Upper lobe of right lung (tissue), 1 donor: Measurements from ENCODE around the gene S100A5. TPM values are rescaled to one million over a fixed set of nuclear protein-coding genes. Genes with fewer than 3 reads are reported as not detected.
A peak's percentile ranks its signal among the peaks of the same experiment; 100 is the strongest.

Source experiments
- ATAC-seq: fragments of 200-7000 bp; cut with Tn5 transposase; one replicate; pipeline ENCODE4 v1.9.1; 2020; ENCODE audit warnings: mild to moderate bottlenecking, moderate library complexity
- DNase-seq: peaks from one replicate; pipeline ENCODE4 v3.0.0-alpha.2; 2020
- H3K27ac ChIP-seq: fragments of 200-600 bp; one replicate; pipeline ENCODE4 v1.8.0; 2022
- H3K27me3 ChIP-seq: fragments of 200-600 bp; one replicate; pipeline ENCODE4 v1.8.0; 2022; ENCODE audit warnings: mild to moderate bottlenecking
- H3K36me3 ChIP-seq: fragments of 200-600 bp; one replicate; pipeline ENCODE4 v1.8.0; 2022
- H3K4me1 ChIP-seq: fragments of 200-600 bp; one replicate; pipeline ENCODE4 v1.8.0; 2022
- H3K4me3 ChIP-seq: fragments of 200-600 bp; one replicate; pipeline ENCODE4 v1.8.0; 2022; ENCODE audit warnings: mild to moderate bottlenecking
- H3K9me3 ChIP-seq: fragments of 200-600 bp; one replicate; pipeline ENCODE4 v1.8.0; 2022
- intact Hi-C: fragments of 100-400 bp; cut with DNase I; formaldehyde crosslinking; loops from one replicate; pipeline ENCODE4 v1.11.0; 2022
- total RNA-seq: library from RNA; stranded (reverse); fragmentation: NEBNext Ultra II Directional; extraction: Animal tissue kit (Norgen Biotek cat#: 25700); gene quantifications from one replicate; pipeline ENCODE4 v1.2.1, GENCODE V29; 2021
- TF ChIP-seq, protein P1 (sequence below): fragments of 200-600 bp; IDR thresholded peaks from one replicate; pipeline ENCODE4 v1.8.0; 2022; ENCODE audit warnings: antibody characterized with exemption
- donor health status: DM: no; HTN: yes; CAD: no; lungs with severe emphysema.

Gene S100A5
- total RNA-seq, 1 donor from 2014 or later, result not detected

DNA sequence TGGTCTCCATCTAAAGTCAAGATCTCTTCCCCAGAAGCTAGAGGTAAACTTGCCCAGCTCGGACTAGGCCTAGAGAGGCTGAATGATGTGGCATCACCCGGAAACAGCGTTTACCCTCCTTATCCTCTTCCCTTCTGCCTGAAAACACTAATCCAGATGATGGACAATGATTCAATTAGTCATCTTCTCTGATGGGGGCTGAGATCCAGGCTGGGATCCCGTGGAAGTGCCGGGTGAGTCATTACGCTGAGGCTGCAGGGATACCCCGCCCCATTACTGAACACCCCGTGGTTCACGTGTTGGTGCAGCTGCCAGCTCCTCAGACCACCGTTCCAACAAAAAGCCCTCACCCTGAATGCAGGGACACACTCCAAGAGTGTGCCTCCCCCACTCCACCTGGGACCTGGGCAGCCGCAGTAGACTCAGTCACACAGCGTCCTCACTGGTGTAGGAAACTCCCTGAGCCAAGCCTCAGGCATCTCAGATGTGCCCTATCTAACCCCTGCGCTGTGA, 7.0 kb downstream of the S100A5 start:
- H3K4me3 ChIP-seq, result peak overlapping the region; percentile 87
- intact Hi-C loops, result loop anchor here (5.0 kb wide), 1 partner anchor 34 kb away; the partner anchor contains the start of gene S100A2
- DNase-seq, result peak; percentile 70
- peaks cover 10% of the 10 kb centered on the region for H3K36me3 ChIP-seq
- no peaks in the 10 kb centered on the region for H3K27me3 ChIP-seq
- peaks cover 40% of the 10 kb centered on the region for H3K4me1 ChIP-seq
- no peaks in the 10 kb centered on the region for H3K9me3 ChIP-seq
- peak overlapping the region; percentile 99 for H3K27ac ChIP-seq
- ATAC-seq, result peak; percentile 0
- TF ChIP-seq, protein P1, sequence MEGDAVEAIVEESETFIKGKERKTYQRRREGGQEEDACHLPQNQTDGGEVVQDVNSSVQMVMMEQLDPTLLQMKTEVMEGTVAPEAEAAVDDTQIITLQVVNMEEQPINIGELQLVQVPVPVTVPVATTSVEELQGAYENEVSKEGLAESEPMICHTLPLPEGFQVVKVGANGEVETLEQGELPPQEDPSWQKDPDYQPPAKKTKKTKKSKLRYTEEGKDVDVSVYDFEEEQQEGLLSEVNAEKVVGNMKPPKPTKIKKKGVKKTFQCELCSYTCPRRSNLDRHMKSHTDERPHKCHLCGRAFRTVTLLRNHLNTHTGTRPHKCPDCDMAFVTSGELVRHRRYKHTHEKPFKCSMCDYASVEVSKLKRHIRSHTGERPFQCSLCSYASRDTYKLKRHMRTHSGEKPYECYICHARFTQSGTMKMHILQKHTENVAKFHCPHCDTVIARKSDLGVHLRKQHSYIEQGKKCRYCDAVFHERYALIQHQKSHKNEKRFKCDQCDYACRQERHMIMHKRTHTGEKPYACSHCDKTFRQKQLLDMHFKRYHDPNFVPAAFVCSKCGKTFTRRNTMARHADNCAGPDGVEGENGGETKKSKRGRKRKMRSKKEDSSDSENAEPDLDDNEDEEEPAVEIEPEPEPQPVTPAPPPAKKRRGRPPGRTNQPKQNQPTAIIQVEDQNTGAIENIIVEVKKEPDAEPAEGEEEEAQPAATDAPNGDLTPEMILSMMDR, result no peak

DNA sequence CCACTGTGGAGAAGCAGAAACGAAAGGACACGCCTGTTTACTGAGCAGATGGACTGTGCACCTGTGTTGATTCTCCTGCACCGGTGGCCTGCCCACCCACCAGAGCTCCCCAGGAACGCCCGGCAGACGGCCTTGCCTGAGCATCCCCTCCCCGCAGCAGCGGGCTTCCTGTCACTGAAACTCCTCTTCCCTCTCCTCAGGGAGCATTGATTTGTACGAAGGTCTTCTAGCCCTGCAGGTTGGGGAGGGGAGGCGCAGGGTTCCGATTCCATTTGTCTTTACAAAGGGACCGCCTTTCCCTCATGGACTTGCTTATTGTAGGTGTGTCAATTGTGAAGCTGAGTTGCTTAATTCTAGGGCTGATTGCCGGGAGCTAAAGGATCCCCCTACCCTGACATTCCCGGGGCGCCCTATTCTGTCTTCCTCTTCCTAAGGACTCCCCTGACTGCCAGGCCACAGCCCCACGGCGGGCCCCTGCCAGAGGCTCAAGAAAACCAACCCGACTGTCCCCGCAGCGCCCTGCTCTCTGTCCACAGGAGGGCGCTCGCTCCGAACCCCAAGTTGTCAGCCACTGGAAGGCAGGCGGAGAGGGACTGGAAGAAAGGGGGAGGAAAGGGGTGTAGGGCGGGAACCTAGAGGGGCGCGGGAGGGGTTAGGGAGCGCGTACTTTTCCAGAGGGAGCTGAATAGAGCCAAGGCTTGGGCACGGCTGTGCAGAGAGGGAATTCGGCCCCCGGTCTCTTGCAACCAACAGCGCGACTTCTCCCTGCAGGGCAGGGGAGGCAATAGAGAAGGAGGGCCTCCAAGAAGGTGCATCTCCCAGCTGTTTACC, 7.8 kb downstream of the S100A5 start:
- DNase-seq, result peak; percentile 93
- Histone ChIP-seq H3K27me3 (no peaks in the 10 kb centered on the region), H3K4me3 (peak overlapping the region; percentile 87), H3K27ac (peak overlapping the region; percentile 99), H3K9me3 (no peaks in the 10 kb centered on the region), H3K36me3 (peaks cover 10% of the 10 kb centered on the region), H3K4me1 (peaks cover 40% of the 10 kb centered on the region)
- TF ChIP-seq, protein P1, result peak; percentile 87
- ATAC-seq, result peak; percentile 75
- intact Hi-C loops, result loop anchor here (5.0 kb wide), 1 partner anchor 34 kb away; the partner anchor contains the start of gene S100A2

GRCh38 chr1:153532181-153532580, 8.6 kb downstream of the S100A5 start:
- TF ChIP-seq, protein P1, result no peak
- H3K9me3 ChIP-seq, result no peaks in the 10 kb centered on the region
- no peaks in the 10 kb centered on the region for H3K27me3 ChIP-seq
- H3K27ac ChIP-seq, result peak overlapping the region; percentile 99
- intact Hi-C loops, result loop anchor here (5.0 kb wide), 1 partner anchor 35 kb away; the partner anchor contains the start of gene S100A2
- peaks cover 40% of the 10 kb centered on the region for H3K4me1 ChIP-seq
- peaks cover 10% of the 10 kb centered on the region for H3K36me3 ChIP-seq
- peak; percentile 6 for DNase-seq
- ATAC-seq, result no peak
- H3K4me3 ChIP-seq, result no peak overlapping the region

GRCh38 chr1:153531638-153532037, 9.1 kb downstream of the S100A5 start:
- intact Hi-C loops, result loop anchor here (5.0 kb wide), 1 partner anchor 36 kb away; the partner anchor contains the start of gene S100A2
- H3K27me3 ChIP-seq, result no peaks in the 10 kb centered on the region
- H3K4me3 ChIP-seq, result no peak overlapping the region
- TF ChIP-seq, protein P1, result no peak
- ATAC-seq (no peak), DNase-seq (peak; percentile 15)
- no peaks in the 10 kb centered on the region for H3K9me3 ChIP-seq
- H3K27ac ChIP-seq, result peak overlapping the region; percentile 99
- peaks cover 36% of the 10 kb centered on the region for H3K4me1 ChIP-seq
- H3K36me3 ChIP-seq, result peaks cover 10% of the 10 kb centered on the region

- intact Hi-C loops, result no loop called here
- ATAC-seq, result no peak
- Histone ChIP-seq H3K27me3 (no peaks in the 10 kb centered on the region), H3K9me3 (no peaks in the 10 kb centered on the region), H3K36me3 (no peaks in the 10 kb centered on the region), H3K4me3 (no peak overlapping the region), H3K27ac (no peak overlapping the region), H3K4me1 (peaks cover 21% of the 10 kb centered on the region)
- DNase-seq, result peak; percentile 16
- TF ChIP-seq, protein P1, result no peak
These were observed 13.1 kb downstream of the S100A5 start for GRCh38 chr1:153527683-153528040.
